Endometrium (tissue), 2 donors: ENCODE measurements around the gene THSD7B.
"Not testable (repeated sequence)": the region's sequence is repeated elsewhere in the genome, so short reads cannot be mapped to it uniquely, and the experiment has no call there.

ENCODE experiments used
- FAIRE-seq: peaks from 2 replicates; lab custom pipeline; 2012; peaks lifted over from hg19 to GRCh38; lab: Jason Lieb, UNC
- donor health status: control.
- donor health status: control.

Gene THSD7B

DNA sequence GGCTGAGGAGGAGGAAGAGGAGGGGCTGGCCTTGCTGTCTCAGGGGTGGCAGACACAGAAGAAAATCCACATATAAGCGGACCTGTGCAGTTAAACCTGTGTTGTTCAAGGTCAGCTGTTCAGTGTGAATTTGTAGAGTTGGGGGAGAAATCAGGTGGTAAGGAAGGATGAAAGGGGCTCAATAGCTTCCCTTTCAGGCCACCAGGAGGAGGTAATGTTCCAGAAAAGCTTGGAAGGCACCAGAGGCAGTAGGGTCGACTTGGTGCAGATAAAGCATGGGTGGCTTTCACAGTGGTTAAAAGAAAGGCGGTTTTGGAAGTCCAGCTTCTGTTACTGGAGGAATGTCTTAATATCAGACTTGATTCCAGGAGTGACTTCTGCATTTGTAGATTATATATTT, 167.4 kb downstream of the THSD7B start:
- no peak for FAIRE-seq

DNA sequence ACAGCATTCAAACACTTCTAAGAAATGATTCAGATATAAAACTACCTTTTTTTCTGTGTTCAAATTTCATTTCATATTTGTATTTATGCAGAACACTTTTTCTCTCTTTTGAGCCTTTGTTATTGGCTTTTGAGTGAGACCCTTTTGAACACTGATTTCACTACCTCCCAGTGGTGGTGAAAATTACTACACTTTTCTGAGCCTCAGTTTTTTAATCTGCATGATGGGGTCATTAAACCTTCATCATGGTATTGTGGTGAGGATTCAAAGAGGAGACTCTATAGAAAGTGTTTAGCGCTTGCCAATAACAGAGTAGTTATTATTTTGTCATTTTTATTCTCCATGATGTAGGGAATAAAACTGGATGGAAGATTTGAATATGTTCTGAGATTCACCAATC, 169.8 kb downstream of the THSD7B start:
- no peak for FAIRE-seq

DNA sequence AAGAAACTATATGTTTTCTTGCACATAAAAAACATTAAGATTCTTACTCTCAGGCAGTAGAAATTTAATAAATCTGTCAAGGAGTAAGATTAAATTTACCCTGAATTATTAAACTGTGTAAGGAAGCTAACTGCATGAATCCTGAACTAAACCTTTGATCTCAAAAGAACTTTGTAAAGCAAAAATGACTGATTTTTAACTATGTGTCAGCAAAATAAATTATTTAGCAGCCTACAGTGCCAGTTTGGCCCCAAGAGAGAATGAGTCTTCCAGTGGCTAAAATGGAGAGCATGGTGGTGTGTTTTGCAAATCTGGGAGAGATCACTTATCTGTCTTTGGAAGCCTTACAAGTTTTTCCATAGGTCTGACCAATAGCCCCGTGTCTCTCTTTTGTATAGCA, 190.7 kb downstream of the THSD7B start:
- no peak for FAIRE-seq

GRCh38 chr2:136957044-136957443, 191.7 kb downstream of the THSD7B start:
- FAIRE-seq: no peak

DNA sequence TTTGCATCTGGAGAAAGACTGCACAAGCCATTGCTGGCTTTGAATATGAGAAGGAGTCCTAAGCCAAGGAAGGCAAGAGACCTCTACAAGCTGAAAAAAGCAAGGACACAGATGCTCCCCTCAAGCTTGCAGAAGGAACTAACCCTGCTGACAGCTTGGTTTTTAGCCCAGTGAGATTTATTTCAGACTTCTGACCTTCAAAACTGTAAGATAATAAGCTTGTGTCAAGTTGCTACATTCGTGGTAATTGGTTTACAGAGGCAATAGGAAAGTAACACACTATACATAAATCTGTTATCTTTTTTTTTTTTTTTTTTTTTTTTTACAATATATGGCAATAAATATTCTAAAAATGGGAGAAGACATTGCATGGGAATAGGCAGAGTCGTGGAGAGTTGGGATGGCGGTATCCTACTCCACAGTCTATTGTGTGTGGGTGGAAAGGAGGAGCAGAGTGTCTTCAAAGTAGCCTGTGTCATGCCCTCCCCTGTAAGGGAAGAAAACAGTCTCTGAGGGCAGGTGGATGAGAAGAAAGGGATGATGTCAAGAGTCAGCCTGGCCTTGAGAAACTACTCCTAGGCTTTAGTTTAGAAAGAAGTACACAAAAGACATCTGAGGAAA, 196.9 kb downstream of the THSD7B start:
- no peak for FAIRE-seq

DNA sequence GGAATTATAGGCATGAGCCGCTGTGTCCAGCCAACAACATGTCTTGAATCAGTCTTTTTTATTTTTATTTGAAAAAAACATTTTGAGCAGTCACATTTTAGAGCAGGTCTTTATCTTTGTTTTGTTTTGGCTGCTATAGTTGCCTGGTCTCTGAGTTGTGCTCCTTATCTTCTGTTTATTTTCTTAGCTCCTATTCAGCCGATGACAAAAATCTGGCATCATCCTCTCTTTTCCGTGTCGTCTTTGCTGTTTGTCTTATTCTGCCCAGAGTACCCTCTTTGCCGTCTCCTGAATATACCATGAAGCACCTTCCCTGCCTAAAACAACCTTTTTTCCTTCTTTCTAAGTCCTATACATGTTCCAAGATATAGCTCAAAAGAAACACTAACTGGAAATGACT, 201.1 kb downstream of the THSD7B start:
- FAIRE-seq: no peak

DNA sequence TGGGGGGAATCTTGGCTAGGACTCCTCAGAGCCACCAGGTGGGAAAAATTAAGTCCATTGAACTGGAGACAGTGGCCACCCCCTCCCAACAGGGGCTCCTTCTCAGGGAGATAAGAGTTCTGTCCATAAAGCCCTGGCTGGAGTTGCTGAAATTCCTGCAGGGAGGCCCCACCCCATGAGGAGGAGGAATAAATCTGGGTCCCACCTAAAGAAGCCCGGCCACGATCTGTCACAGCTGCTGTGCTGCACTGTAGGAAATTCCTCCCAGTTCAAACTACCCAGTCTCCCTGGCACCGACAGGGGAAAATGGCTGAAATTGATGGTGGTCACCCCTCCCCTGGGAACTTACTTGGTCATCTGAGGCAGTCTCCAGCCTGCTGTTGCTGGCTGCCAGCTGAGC, 215.0 kb downstream of the THSD7B start:
- no peak for FAIRE-seq

DNA sequence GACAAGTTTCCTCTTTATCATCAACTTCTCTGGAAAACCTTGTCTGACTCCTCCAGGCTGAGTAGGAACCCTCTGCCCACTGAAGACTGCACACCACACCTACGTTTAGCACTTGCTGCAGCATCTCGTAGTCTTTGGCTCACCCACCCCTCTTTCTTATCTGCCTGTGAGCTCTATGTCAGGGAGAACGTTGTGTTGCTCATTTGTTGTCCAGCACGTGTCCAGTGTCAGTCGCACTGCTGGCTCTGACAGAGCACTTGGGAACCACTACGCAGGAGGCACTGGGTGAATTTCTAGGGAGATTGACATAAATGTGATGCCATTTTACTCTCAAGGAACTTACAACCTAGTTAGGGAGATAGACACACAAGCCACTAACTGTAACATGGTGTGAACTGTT, 216.3 kb downstream of the THSD7B start:
- FAIRE-seq: not testable (repeated sequence)

DNA sequence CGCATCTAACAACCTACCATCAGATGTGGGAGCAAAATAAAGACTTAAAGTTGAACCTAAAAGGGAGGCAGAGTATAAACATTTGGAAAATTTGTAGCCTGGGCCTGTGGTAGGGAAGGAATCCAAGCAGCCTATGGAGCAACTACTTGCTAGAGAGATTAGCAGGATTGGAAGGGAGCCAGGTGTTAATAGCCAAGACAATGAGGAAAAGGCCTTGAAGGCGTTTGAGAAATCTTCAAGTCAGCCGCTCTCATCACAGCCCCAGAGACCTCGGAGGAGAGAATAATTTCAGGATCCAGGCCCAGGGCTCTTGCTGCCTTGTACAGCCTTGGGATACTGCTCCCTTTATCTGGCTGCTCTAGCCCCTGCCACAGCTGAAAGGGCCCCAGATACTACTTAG, 219.7 kb downstream of the THSD7B start:
- FAIRE-seq: no peak

- FAIRE-seq: no peak
Measured at GRCh38 chr2:136986605-136987221, 221.4 kb downstream of the THSD7B start.

DNA sequence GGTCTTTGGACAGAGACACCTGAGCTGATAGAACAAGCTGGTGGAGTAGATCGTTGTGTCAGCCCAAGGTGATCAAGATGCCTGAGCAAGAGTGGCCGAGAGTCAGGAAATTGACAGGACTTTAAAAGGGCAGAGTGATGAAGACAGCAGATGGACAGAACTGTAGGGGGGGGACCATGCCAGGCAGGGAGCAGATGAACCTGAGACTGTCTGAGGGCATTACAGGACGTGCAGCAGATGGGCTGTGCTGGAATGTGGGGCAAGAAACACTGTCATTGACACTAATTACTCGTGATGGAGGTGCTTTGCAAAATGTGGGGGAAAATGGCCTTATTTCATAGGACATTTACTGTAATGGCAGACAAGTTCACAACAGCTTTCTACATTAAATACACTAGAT, 225.0 kb downstream of the THSD7B start:
- FAIRE-seq: no peak

GRCh38 chr2:136994793-136995192, 229.4 kb downstream of the THSD7B start:
- FAIRE-seq: no peak

- no peak for FAIRE-seq
Measured at GRCh38 chr2:136997557-136997956, 232.2 kb downstream of the THSD7B start.

- FAIRE-seq: no peak
Measured at GRCh38 chr2:137000811-137001210, 235.5 kb downstream of the THSD7B start.

DNA sequence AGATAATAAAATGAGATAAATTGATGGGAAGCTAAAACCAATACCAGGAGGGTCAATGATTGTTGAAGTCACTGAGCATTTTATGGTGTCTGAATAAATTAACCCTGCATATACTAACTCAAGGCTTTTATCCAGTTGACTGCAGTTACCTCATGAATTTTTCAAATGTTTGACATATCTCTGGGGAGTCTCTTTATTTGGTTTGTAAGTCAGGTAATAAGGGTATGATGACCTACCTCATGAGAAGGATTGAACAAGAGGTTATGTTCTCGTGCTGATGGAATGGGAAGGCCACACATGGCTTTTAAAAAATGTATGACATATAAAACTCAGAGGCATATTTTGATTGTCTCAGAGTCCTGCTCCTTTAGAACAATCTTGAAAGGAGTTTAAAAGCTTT, 237.6 kb downstream of the THSD7B start:
- no peak for FAIRE-seq

DNA sequence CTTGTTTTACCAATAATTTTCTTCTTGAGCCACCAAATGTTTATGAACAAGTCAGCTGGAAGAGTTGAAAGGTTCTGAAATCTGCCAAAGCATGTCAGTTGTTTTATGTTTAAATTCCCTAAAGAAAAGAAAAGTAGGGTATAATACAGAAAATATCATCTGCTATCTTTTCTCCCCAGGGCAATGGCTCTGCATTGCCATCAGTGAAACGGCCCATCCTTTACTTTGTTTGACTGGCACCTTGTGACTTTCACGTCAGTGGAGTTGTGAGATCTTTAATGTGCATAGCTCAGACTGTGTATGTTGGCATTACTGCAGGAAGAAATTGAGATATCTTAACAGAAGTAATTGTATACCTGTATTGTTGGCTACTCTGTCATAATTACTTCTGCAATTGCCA, 239.9 kb downstream of the THSD7B start:
- no peak for FAIRE-seq

DNA sequence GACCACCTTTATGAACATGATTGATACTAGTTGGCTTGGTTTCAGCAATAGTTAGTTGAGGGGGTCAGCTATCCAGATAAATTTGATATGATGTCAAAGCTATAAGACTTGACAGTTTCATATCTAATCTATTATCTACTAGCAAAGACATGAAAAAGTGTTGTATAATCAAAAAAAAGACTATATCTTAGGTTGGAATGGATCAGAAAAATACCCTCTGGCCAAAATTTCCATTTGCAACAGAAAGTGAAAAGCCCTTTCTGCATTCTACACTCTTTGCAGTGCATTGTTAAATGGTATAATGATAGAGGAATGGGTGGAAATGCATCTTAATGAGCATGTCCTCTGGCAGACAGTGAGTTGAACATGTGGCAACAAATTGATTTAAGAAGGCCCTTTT, 242.6 kb downstream of the THSD7B start:
- no peak for FAIRE-seq

- FAIRE-seq: no peak
Measured at GRCh38 chr2:137009953-137010352, 244.6 kb downstream of the THSD7B start.

- FAIRE-seq: no peak
Measured at GRCh38 chr2:137020452-137021196, 255.3 kb downstream of the THSD7B start.

DNA sequence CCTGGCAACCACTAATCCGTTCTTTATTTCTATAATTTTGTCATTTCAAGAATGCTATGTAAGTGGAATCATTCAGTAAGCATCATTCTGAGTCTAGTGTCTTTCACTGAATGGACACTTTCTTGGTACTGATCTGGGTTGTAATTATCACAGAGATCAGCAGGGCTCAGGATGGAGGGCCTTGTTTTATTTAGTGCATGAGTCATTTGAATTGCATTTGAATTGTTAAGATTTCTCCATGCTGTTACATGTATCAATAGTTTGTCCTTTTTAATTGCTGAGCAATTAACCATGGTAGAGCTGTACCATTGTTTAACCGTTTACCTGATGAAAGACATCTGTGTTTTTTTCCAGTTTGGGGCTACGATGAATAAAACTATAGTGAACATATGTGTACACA, 256.4 kb downstream of the THSD7B start:
- FAIRE-seq: no peak

DNA sequence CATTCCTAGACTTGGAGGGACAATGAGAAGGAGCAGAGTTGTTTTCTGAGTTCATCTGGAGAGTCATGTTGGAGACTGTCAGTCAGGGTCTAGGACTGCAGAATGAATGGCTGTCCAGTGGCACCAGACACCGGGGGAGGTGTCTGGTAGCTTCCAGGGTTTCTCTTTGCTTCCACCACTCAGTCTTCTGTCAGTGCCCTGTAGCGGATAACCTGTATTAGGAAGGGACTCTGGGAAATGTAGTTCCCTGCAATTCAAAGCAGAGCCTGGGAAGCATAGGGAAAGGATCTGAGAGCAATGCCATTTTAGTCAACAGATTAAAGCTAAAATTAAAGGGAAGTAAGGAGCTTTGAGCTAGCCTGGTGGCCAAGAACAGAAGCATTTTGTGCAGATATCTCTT, 257.9 kb downstream of the THSD7B start:
- no peak for FAIRE-seq

DNA sequence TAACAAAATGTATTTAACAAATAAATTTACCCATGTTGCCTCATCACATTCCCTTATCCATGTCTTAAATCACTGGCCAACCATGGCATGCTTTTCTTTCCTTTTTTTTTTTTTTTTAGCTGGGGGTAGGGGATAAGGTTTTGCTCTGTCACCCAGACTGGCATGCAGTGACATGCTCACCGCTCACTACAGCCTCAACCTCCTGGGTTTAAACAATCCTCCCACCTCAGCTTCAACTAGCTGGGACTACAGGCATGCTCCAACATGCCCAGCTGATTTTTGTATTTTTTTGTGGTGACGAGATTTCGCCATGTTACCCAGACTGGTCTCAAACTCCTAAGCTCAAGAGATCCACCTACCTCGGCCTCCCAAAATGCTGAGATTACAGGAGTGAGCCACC, 266.4 kb downstream of the THSD7B start:
- no peak for FAIRE-seq

GRCh38 chr2:137036619-137037018, 271.3 kb downstream of the THSD7B start:
- no peak for FAIRE-seq
